GM23338 (cell line): Measurements from ENCODE around the gene CAPN10. TPM values are rescaled to one million over a fixed set of nuclear protein-coding genes. Genes with fewer than 3 reads are reported as not detected.

ENCODE experiments used
- ATAC-seq: fragments of 200-7000 bp; cut with Tn5 transposase; 3 replicates; pipeline ENCODE4 v1.9.1; 2020
- DNase-seq: peaks from one replicate; pipeline ENCODE4 v3.0.0-alpha.2; 2015; ENCODE audit warnings: low spot score
- H2AFZ ChIP-seq: fragments of 200-600 bp; sonication (generic); 2 replicates; pipeline ENCODE4 v1.8.0; 2016; ENCODE audit warnings: antibody characterized with exemption, mild to moderate bottlenecking, moderate library complexity
- H3F3A ChIP-seq: fragments of 200-600 bp; sonication (generic); replicated peaks from 2 replicates; pipeline ENCODE4 v1.8.0; 2017; ENCODE audit warnings: antibody characterized with exemption, mixed run types, low read depth
- H3K27ac ChIP-seq: fragments of 200-600 bp; sonication (generic); 2 replicates; pipeline ENCODE4 v1.6.1; 2016; ENCODE audit warnings: low read depth
- H3K27me3 ChIP-seq: fragments of 200-600 bp; sonication (generic); 2 replicates; pipeline ENCODE4 v1.8.0; 2016; ENCODE audit warnings: mild to moderate bottlenecking, mixed run types, moderate library complexity; ENCODE audit not compliant: insufficient read depth
- H3K36me3 ChIP-seq: fragments of 200-600 bp; sonication (generic); 2 replicates; pipeline ENCODE4 v1.8.0; 2016; ENCODE audit warnings: mild to moderate bottlenecking; ENCODE audit not compliant: insufficient read depth
- H3K4me1 ChIP-seq: fragments of 200-600 bp; sonication (generic); 2 replicates; pipeline ENCODE4 v1.8.0; 2016; ENCODE audit warnings: mild to moderate bottlenecking, moderate library complexity; ENCODE audit not compliant: insufficient read depth
- H3K4me2 ChIP-seq: fragments of 200-600 bp; sonication (generic); 2 replicates; pipeline ENCODE4 v1.7.1; 2017; ENCODE audit warnings: mixed run types
- H3K4me3 ChIP-seq: fragments of 200-600 bp; sonication (generic); 2 replicates; pipeline ENCODE4 v1.6.1; 2016; ENCODE audit warnings: mixed run types
- H3K79me2 ChIP-seq: fragments of 200-600 bp; sonication (generic); replicated peaks from 2 replicates; pipeline ENCODE4 v1.8.0; 2017; ENCODE audit warnings: mild to moderate bottlenecking; ENCODE audit not compliant: insufficient read depth
- H3K9me2 ChIP-seq: fragments of 200-600 bp; sonication (generic); 2 replicates; pipeline ENCODE4 v1.8.0; 2017; ENCODE audit not compliant: insufficient read depth
- H4K20me1 ChIP-seq: fragments of 200-600 bp; sonication (generic); replicated peaks from 2 replicates; pipeline ENCODE4 v1.8.0; 2017; ENCODE audit warnings: mild to moderate bottlenecking; ENCODE audit not compliant: insufficient read depth
- H3K27ac Mint-ChIP-seq: 2 replicates; pipeline ENCODE4 v1.8.0; 2020; ENCODE audit warnings: inconsistent platforms, mild to moderate bottlenecking, moderate library complexity, mixed read lengths
- H3K27me3 Mint-ChIP-seq: 3 replicates; pipeline ENCODE4 v1.8.0; 2022; ENCODE audit warnings: low read depth, mild to moderate bottlenecking, moderate library complexity, mixed read lengths, inconsistent platforms; ENCODE audit not compliant: insufficient read depth, poor library complexity
- H3K36me3 Mint-ChIP-seq: 3 replicates; pipeline ENCODE4 v1.8.0; 2021; ENCODE audit warnings: low read depth, mild to moderate bottlenecking, inconsistent platforms, moderate library complexity, mixed read lengths
- H3K4me1 Mint-ChIP-seq: 3 replicates; pipeline ENCODE4 v1.8.0; 2020; ENCODE audit warnings: mild to moderate bottlenecking, inconsistent platforms, mixed read lengths
- H3K4me3 Mint-ChIP-seq: 3 replicates; pipeline ENCODE4 v1.8.0; 2021; ENCODE audit warnings: moderate library complexity, mild to moderate bottlenecking, inconsistent platforms, mixed read lengths
- H3K9me3 Mint-ChIP-seq: 3 replicates; pipeline ENCODE4 v1.8.0; 2020; ENCODE audit warnings: moderate library complexity, mild to moderate bottlenecking, inconsistent platforms, mixed read lengths
- CREB1 ChIP-seq: fragments of 250-450 bp; sonication (Bioruptor Pico); IDR thresholded peaks from 2 replicates; pipeline ENCODE4 v1.5.0; 2020; ENCODE audit warnings: low read depth, mild to moderate bottlenecking, moderate library complexity
- CTCF ChIP-seq, 2 experiments: fragments of 200-600 bp in 1 of 2; sonication (generic) in 1 of 2; conservative IDR thresholded peaks; 2 replicates each; pipeline versions ENCODE4 v1.5.1 to v1.6.1; 2016 to 2017; ENCODE audit warnings: antibody characterized with exemption in 2 of 2, low read depth in 2 of 2, mild to moderate bottlenecking in 2 of 2, moderate library complexity in 1 of 2
- STAT1 ChIP-seq: IDR thresholded peaks from one replicate; pipeline ENCODE4 v1.6.1; 2016; ENCODE audit warnings: antibody characterized with exemption; ENCODE audit not compliant: unreplicated experiment
- ZNF114 ChIP-seq: fragments of 250-450 bp; sonication (Bioruptor Pico); IDR thresholded peaks from 2 replicates; pipeline ENCODE4 v1.5.0; 2020; ENCODE audit warnings: mild to moderate bottlenecking, moderate library complexity
- ZNF462 ChIP-seq: fragments of 250-450 bp; sonication (Bioruptor Pico); IDR thresholded peaks from 2 replicates; pipeline ENCODE4 v1.5.0; 2020; ENCODE audit warnings: mild to moderate bottlenecking, moderate library complexity
- polyA plus RNA-seq: library from polyadenylated mRNA; unstranded; fragments of >200 nt; fragmentation: Nextera tagmentation; extraction: Ambion mirVana; gene quantifications from 2 replicates; pipeline ENCODE4 v1.2.1, GENCODE V29; 2016
- total RNA-seq: library from RNA; depleted of rRNA; stranded (reverse); fragments of >200 nt; shearing (Covaris generic); gene quantifications from 2 replicates; pipeline ENCODE4 v1.2.3, GENCODE V29; 2014
- TF ChIP-seq, protein P1 (sequence below): IDR thresholded peaks from 2 replicates; pipeline ENCODE4 v1.6.1; 2016; ENCODE audit warnings: antibody characterized with exemption

Gene CAPN10
- total and polyA plus RNA-seq, 2 experiments from 2014 or later, result 30.2 to 59.8 TPM

DNA sequence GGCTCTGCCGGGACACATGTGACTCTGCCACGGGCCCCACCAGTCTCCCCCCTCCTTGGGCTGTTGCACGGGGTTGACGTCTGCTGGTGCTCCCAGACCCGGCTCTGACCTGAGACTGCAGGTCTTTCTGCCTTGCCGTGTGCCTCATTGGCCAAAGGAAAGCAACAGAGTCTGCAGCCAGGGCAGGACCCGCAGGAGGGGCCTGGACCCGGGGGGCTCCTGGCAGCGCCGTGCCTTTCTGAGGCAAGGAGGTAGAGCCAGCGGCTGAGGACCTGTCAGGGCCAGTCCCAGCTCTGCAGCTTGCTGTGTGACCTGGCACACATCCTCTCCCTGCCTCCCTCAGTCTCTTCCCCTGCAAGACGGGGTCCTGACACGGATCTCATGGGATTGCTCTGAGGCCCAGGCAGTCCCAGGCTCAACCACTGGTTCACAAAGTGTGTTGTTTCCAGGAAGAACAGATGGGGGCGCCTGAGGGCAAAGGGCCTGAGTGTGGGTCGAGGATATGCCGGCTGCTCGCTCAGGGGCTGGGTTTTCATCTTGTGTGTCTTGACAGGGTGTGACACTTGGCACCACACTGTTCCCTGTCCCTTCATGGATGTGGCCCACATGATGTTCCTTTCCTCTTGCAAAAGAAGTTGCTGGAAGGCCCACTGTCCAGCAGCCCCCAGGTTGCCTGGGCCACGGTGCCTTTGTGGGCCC, 9.0 kb downstream of the CAPN10 start:
- no peak overlapping the region for H3K4me3 Mint-ChIP-seq
- Histone ChIP-seq H3K9me2 (no peaks in the 10 kb centered on the region), H3K4me1 (no peaks in the 10 kb centered on the region), H3K27ac (no peak overlapping the region), H3K4me3 (no peak overlapping the region), H3K4me2 (no peak overlapping the region), H3K36me3 (no peaks in the 10 kb centered on the region), H2AFZ (no peak overlapping the region), H3K27me3 (no peaks in the 10 kb centered on the region), H3K79me2 (peaks cover 18% of the 10 kb centered on the region), H3F3A (no peaks in the 10 kb centered on the region), H4K20me1 (peaks cover 3% of the 10 kb centered on the region)
- no peaks in the 10 kb centered on the region; the same call in 2 of the 3 replicates for H3K4me1 Mint-ChIP-seq
- ATAC-seq, result peak; percentile 97
- H3K36me3 Mint-ChIP-seq, result peaks cover 2% of the 10 kb centered on the region; the same call in 2 of the 3 replicates
- no peak overlapping the region for H3K27ac Mint-ChIP-seq
- peak; percentile 86 for DNase-seq
- H3K27me3 Mint-ChIP-seq, result peaks cover 1% of the 10 kb centered on the region
- no peak for TF ChIP-seq CREB1 (CRISPR knock-in tag)
- TF ChIP-seq STAT1, result no peak
- TF ChIP-seq, protein P1, sequence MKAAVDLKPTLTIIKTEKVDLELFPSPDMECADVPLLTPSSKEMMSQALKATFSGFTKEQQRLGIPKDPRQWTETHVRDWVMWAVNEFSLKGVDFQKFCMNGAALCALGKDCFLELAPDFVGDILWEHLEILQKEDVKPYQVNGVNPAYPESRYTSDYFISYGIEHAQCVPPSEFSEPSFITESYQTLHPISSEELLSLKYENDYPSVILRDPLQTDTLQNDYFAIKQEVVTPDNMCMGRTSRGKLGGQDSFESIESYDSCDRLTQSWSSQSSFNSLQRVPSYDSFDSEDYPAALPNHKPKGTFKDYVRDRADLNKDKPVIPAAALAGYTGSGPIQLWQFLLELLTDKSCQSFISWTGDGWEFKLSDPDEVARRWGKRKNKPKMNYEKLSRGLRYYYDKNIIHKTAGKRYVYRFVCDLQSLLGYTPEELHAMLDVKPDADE, result no peak
- no peak for TF ChIP-seq ZNF114 (CRISPR knock-in tag)
- peak; percentile 58 to 79 for TF ChIP-seq CTCF (conservative IDR thresholded peaks at IDR 0.05; ENCODE audit: low read depth in 2 of 2)
- no peak for TF ChIP-seq ZNF462 (CRISPR knock-in tag)
- no peaks in the 10 kb centered on the region for H3K9me3 Mint-ChIP-seq
